GM12878 (cell line): ENCODE results near the gene MAPKAP1.

Source experiments
- CBX5 ChIP-seq: sonication (generic); IDR thresholded peaks from 2 replicates; pipeline ENCODE4 v1.6.1; 2016; ENCODE audit warnings: low read depth, moderate library complexity, mild to moderate bottlenecking, inconsistent platforms
- DPF2 ChIP-seq: fragments of 450-650 bp; IDR thresholded peaks from 2 replicates; pipeline ENCODE4 v1.6.1; 2017; ENCODE audit warnings: mild to moderate bottlenecking
- GABPA ChIP-seq: IDR thresholded peaks from 2 replicates; pipeline ENCODE4 v1.6.1; 2014; ENCODE audit warnings: antibody characterized with exemption, low read depth, mild to moderate bottlenecking, inconsistent platforms
- KAT2A ChIP-seq: conservative IDR thresholded peaks from 2 replicates; pipeline ENCODE4 v1.6.1; 2011; ENCODE audit warnings: low read depth, low read length; ENCODE audit not compliant: control insufficient read depth
- NR2C1 ChIP-seq: fragments of 450-650 bp; IDR thresholded peaks from 2 replicates; pipeline ENCODE4 v1.6.1; 2017; ENCODE audit warnings: antibody characterized with exemption, mild to moderate bottlenecking, moderate library complexity
- POLR2A ChIP-seq: IDR thresholded peaks from 2 replicates; pipeline ENCODE4 v1.6.1; 2011; ENCODE audit warnings: low read depth, mild to moderate bottlenecking, low read length
- ZNF274 ChIP-seq: IDR thresholded peaks from one replicate; pipeline ENCODE4 v1.8.0; 2011; ENCODE audit not compliant: insufficient read length, insufficient read depth
- TF ChIP-seq, protein P1 (sequence below), 3 experiments: IDR thresholded peaks in 2 of 3; conservative IDR thresholded peaks in 1 of 3; 2 replicates each; pipeline ENCODE4 v1.5.1; 2011; ENCODE audit warnings: low read depth in 3 of 3, low read length in 3 of 3, mild to moderate bottlenecking in 3 of 3, control low read depth in 2 of 3, moderate library complexity in 2 of 3, inconsistent platforms in 1 of 3, mixed read lengths in 1 of 3; ENCODE audit not compliant: control insufficient read depth in 2 of 3, insufficient read depth in 1 of 3; ENCODE audit errors: extremely low read depth in 1 of 3
- TF ChIP-seq, protein P2 (sequence below): fragments of 450-650 bp; IDR thresholded peaks from 2 replicates; pipeline ENCODE4 v1.6.1; 2016; ENCODE audit warnings: mild to moderate bottlenecking
- TF ChIP-seq, protein P3 (sequence below): IDR thresholded peaks from 2 replicates; pipeline ENCODE4 v1.6.1; 2011; ENCODE audit warnings: low read depth, mild to moderate bottlenecking, low read length, moderate library complexity, borderline replicate concordance; ENCODE audit errors: extremely low read depth

DNA sequence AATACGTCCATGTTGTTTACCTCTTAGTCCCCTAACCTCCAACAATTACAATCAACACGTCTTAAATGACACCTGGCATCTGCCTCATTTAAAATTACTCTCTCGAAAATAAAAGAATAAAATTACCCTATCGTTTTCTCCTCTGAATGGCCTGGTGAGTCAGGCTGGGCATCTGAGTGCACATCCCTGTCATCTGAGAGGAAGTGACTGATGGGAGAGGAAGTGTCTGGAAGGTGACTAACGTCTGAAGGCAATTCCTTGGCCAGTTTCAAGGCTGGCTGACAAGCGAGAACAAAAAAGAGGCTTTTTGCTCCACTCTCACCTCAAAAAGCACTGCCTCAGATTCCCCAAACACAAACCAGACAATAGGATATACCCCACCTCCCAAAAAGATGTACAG is 57.7 kb downstream of the MAPKAP1 start:
- TF ChIP-seq CBX5: no peak
- no peak for TF ChIP-seq POLR2A
- TF ChIP-seq NR2C1: no peak
- TF ChIP-seq, protein P1, sequence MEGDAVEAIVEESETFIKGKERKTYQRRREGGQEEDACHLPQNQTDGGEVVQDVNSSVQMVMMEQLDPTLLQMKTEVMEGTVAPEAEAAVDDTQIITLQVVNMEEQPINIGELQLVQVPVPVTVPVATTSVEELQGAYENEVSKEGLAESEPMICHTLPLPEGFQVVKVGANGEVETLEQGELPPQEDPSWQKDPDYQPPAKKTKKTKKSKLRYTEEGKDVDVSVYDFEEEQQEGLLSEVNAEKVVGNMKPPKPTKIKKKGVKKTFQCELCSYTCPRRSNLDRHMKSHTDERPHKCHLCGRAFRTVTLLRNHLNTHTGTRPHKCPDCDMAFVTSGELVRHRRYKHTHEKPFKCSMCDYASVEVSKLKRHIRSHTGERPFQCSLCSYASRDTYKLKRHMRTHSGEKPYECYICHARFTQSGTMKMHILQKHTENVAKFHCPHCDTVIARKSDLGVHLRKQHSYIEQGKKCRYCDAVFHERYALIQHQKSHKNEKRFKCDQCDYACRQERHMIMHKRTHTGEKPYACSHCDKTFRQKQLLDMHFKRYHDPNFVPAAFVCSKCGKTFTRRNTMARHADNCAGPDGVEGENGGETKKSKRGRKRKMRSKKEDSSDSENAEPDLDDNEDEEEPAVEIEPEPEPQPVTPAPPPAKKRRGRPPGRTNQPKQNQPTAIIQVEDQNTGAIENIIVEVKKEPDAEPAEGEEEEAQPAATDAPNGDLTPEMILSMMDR (IDR thresholded peaks at IDR 0.05 in 2 of 3, conservative IDR thresholded peaks at IDR 0.05 in 1 of 3; ENCODE audit: control insufficient read depth in 2 of 3, extremely low read depth in 1 of 3, insufficient read depth in 1 of 3, low read depth in 3 of 3, low read length in 3 of 3): no peak
- no peak for TF ChIP-seq GABPA
- TF ChIP-seq DPF2: no peak
- TF ChIP-seq KAT2A: no peak
- TF ChIP-seq ZNF274: no peak
- TF ChIP-seq, protein P2, sequence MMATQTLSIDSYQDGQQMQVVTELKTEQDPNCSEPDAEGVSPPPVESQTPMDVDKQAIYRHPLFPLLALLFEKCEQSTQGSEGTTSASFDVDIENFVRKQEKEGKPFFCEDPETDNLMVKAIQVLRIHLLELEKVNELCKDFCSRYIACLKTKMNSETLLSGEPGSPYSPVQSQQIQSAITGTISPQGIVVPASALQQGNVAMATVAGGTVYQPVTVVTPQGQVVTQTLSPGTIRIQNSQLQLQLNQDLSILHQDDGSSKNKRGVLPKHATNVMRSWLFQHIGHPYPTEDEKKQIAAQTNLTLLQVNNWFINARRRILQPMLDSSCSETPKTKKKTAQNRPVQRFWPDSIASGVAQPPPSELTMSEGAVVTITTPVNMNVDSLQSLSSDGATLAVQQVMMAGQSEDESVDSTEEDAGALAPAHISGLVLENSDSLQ: no peak
- TF ChIP-seq, protein P3, sequence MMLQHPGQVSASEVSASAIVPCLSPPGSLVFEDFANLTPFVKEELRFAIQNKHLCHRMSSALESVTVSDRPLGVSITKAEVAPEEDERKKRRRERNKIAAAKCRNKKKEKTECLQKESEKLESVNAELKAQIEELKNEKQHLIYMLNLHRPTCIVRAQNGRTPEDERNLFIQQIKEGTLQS: no peak
